Stimulated activated CD8-positive, alpha-beta memory T cell treated with anti-CD3 and anti-CD28 coated beads, Interleukin-2, amount 100 ng/mL, for 48 hours (primary cell): Measurements from ENCODE around the gene GUK1.

Experiments
- DNase-seq, 2 donors: peaks; one replicate each; pipeline ENCODE4 v3.0.0-alpha.2; 2020; ENCODE audit warnings: low read depth in 2 of 2

The GUK1 gene

GRCh38 chr1:228125185-228125584 lies 14.9 kb upstream of the GUK1 start:
- DNase-seq, result no peak

- DNase-seq, result no peak
Measured at GRCh38 chr1:228131766-228132165, 8.3 kb upstream of the GUK1 start.

- DNase-seq, result no peak
Measured at GRCh38 chr1:228134591-228134990, 5.5 kb upstream of the GUK1 start.

- no peak for DNase-seq
Measured at GRCh38 chr1:228136901-228137300, 3.2 kb upstream of the GUK1 start.

- DNase-seq, result no peak
Measured at GRCh38 chr1:228139406-228139930, 611 bp upstream of the GUK1 start.

- no peak for DNase-seq
Measured at GRCh38 chr1:228140724-228141225, 696 bp downstream of the GUK1 start.

- DNase-seq, result no peak
Measured at GRCh38 chr1:228141226-228142044, 1.4 kb downstream of the GUK1 start.

GRCh38 chr1:228142155-228142691 lies 2.1 kb downstream of the GUK1 start:
- DNase-seq, result no peak

- no peak for DNase-seq
Measured at GRCh38 chr1:228142701-228143136, 2.6 kb downstream of the GUK1 start.

GRCh38 chr1:228143480-228144192 lies 3.6 kb downstream of the GUK1 start:
- no peak for DNase-seq

- DNase-seq, result no peak
Measured at GRCh38 chr1:228144193-228144992, 4.3 kb downstream of the GUK1 start.

GRCh38 chr1:228144993-228145343 lies 4.9 kb downstream of the GUK1 start:
- no peak for DNase-seq

- no peak for DNase-seq
Measured at GRCh38 chr1:228145463-228146416, 5.7 kb downstream of the GUK1 start.

- DNase-seq, result no peak
Measured at GRCh38 chr1:228146417-228147150, 6.5 kb downstream of the GUK1 start.

- DNase-seq, result no peak
Measured at GRCh38 chr1:228147151-228147693, 7.1 kb downstream of the GUK1 start.

GRCh38 chr1:228147768-228148167 lies 7.7 kb downstream of the GUK1 start:
- no peak for DNase-seq

GRCh38 chr1:228148196-228148861 lies 8.2 kb downstream of the GUK1 start:
- DNase-seq, result no peak

- DNase-seq, result no peak
Measured at GRCh38 chr1:228148935-228149405, 8.9 kb downstream of the GUK1 start.
